Mammary epithelial cell (primary cell): ENCODE data around the gene CD68.

Source experiments
- EZH2 ChIP-seq: IDR thresholded peaks from 2 replicates; pipeline ENCODE4 v1.6.1; 2012; ENCODE audit warnings: low read length, inconsistent platforms, borderline replicate concordance
- TF ChIP-seq, protein P1 (sequence below), 2 donors: IDR thresholded peaks in 1 of 2; conservative IDR thresholded peaks in 1 of 2; 2 replicates each; pipeline ENCODE4 v1.5.1; 2011 to 2012; ENCODE audit warnings: inconsistent platforms in 2 of 2, low read length in 2 of 2, mild to moderate bottlenecking in 2 of 2, control low read depth in 1 of 2, low read depth in 1 of 2; ENCODE audit not compliant: insufficient read depth in 1 of 2; ENCODE audit errors: extremely low read depth in 1 of 2

DNA sequence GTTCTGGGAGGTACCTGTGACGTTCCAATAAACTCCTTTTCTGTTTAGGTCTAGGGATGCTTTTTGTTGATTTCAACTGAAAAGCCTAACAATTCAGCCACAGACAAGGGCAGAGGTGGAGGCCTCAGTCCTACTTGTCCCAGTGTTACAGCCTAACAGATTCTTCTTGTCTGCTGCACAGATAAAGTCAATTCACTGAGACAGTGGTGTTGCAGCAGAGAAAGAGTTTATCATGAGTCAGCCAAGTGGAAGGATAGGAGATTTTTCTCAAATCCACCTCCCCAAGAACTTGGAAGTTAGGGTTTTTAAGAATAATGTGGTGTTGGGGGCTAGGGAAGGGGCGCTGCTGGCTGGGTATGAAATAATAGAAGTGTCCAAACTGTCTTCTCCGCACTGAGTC, 41.4 kb upstream of the CD68 start:
- TF ChIP-seq, protein P1, sequence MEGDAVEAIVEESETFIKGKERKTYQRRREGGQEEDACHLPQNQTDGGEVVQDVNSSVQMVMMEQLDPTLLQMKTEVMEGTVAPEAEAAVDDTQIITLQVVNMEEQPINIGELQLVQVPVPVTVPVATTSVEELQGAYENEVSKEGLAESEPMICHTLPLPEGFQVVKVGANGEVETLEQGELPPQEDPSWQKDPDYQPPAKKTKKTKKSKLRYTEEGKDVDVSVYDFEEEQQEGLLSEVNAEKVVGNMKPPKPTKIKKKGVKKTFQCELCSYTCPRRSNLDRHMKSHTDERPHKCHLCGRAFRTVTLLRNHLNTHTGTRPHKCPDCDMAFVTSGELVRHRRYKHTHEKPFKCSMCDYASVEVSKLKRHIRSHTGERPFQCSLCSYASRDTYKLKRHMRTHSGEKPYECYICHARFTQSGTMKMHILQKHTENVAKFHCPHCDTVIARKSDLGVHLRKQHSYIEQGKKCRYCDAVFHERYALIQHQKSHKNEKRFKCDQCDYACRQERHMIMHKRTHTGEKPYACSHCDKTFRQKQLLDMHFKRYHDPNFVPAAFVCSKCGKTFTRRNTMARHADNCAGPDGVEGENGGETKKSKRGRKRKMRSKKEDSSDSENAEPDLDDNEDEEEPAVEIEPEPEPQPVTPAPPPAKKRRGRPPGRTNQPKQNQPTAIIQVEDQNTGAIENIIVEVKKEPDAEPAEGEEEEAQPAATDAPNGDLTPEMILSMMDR (conservative IDR thresholded peaks at IDR 0.05 in 1 of 2, IDR thresholded peaks at IDR 0.05 in 1 of 2; ENCODE audit: extremely low read depth in 1 of 2, insufficient read depth in 1 of 2, low read depth in 1 of 2, low read length in 2 of 2) = no peak
- no peak for TF ChIP-seq EZH2
